Neural cell (in vitro differentiated cells): ENCODE measurements around the gene EGFL7. TPM values are rescaled to one million over a fixed set of nuclear protein-coding genes. Genes with fewer than 3 reads are reported as not detected.

Experiments used
- H2AFZ ChIP-seq: fragments of 200-600, 300-800 bp; sonication (generic), shearing (Covaris generic); 2 replicates; pipeline ENCODE4 v1.6.0; 2014; ENCODE audit warnings: low read depth, mild to moderate bottlenecking, antibody characterized with exemption, low read length, moderate library complexity
- H3F3A ChIP-seq: fragments of 200-600 bp; shearing (Covaris generic); 2 replicates; pipeline ENCODE4 v1.6.1; 2016; ENCODE audit warnings: mild to moderate bottlenecking, moderate library complexity, mixed read lengths, antibody characterized with exemption, low read length; ENCODE audit not compliant: insufficient read depth, poor library complexity, severe bottlenecking
- H3K27ac ChIP-seq: fragments of 200-600, 300-800 bp; sonication (generic), shearing (Covaris generic); 2 replicates; pipeline ENCODE4 v1.5.1; 2014; ENCODE audit warnings: mild to moderate bottlenecking, low read length, moderate library complexity
- H3K27me3 ChIP-seq: fragments of 300-800, 200-600 bp; sonication (generic), shearing (Covaris generic); 2 replicates; pipeline ENCODE4 v1.6.0; 2014; ENCODE audit warnings: mild to moderate bottlenecking, low read depth, low read length, moderate library complexity; ENCODE audit not compliant: insufficient read depth
- H3K36me3 ChIP-seq: fragments of 300-800, 200-600 bp; sonication (generic), shearing (Covaris generic); 2 replicates; pipeline ENCODE4 v1.5.1; 2014; ENCODE audit warnings: mild to moderate bottlenecking, antibody characterized with exemption, low read length, moderate library complexity; ENCODE audit not compliant: insufficient read depth
- H3K4me2 ChIP-seq: fragments of 300-800, 200-600 bp; sonication (generic), shearing (Covaris generic); 2 replicates; pipeline ENCODE4 v1.6.0; 2014; ENCODE audit warnings: mild to moderate bottlenecking, low read length
- H3K4me3 ChIP-seq: fragments of 300-800, 200-600 bp; sonication (generic), shearing (Covaris generic); 2 replicates; pipeline ENCODE4 v1.5.1; 2014; ENCODE audit warnings: mild to moderate bottlenecking, low read length, moderate library complexity
- H3K79me2 ChIP-seq: fragments of 200-600 bp; shearing (Covaris generic); replicated peaks from 2 replicates; pipeline ENCODE4 v1.6.0; 2014; ENCODE audit warnings: mild to moderate bottlenecking, low read length, moderate library complexity; ENCODE audit not compliant: insufficient read depth
- H3K9ac ChIP-seq: fragments of 300-800, 200-600 bp; sonication (generic), shearing (Covaris generic); 2 replicates; pipeline ENCODE4 v1.6.1; 2016; ENCODE audit warnings: mild to moderate bottlenecking, low read length, mixed read lengths
- H3K9me2 ChIP-seq: fragments of 200-600 bp; shearing (Covaris generic); 2 replicates; pipeline ENCODE4 v1.6.1; 2016; ENCODE audit warnings: mild to moderate bottlenecking, low read length, mixed read lengths; ENCODE audit not compliant: insufficient read depth
- H3K9me3 ChIP-seq: fragments of 200-600, 300-800 bp; sonication (generic), shearing (Covaris generic); 2 replicates; pipeline ENCODE4 v1.6.1; 2016; ENCODE audit warnings: mild to moderate bottlenecking, mixed run types, low read length, moderate library complexity, mixed read lengths
- H4K20me1 ChIP-seq: fragments of 200-600 bp; shearing (Covaris generic); 2 replicates; pipeline ENCODE4 v1.6.1; 2016; ENCODE audit warnings: mild to moderate bottlenecking, mixed run types; ENCODE audit not compliant: insufficient read depth
- EP300 ChIP-seq: fragments of 450-650 bp; conservative IDR thresholded peaks from 2 replicates; pipeline ENCODE4 v1.6.1; 2014; ENCODE audit warnings: antibody characterized with exemption, mild to moderate bottlenecking, moderate library complexity; ENCODE audit not compliant: poor library complexity, severe bottlenecking
- EZH2 ChIP-seq: fragments of 200-600, 300-800 bp; shearing (Covaris generic), sonication (generic); IDR thresholded peaks from 2 replicates; pipeline ENCODE4 v1.6.1; 2014; ENCODE audit warnings: antibody characterized with exemption, low read length, borderline replicate concordance, mild to moderate bottlenecking; ENCODE audit not compliant: insufficient read depth, poor library complexity, severe bottlenecking
- MXI1 ChIP-seq: fragments of 450-650 bp; conservative IDR thresholded peaks from 2 replicates; pipeline ENCODE4 v1.6.1; 2014; ENCODE audit warnings: antibody characterized with exemption, mild to moderate bottlenecking; ENCODE audit not compliant: poor library complexity, severe bottlenecking
- POLR2AphosphoS5 ChIP-seq: IDR thresholded peaks from 2 replicates; pipeline ENCODE4 v1.6.1; 2012
- RAD21 ChIP-seq: fragments of 450-650 bp; conservative IDR thresholded peaks from 2 replicates; pipeline ENCODE4 v1.6.1; 2014; ENCODE audit warnings: antibody characterized with exemption, mild to moderate bottlenecking, moderate library complexity
- REST ChIP-seq: IDR thresholded peaks from 2 replicates; pipeline ENCODE4 v1.6.1; 2012; ENCODE audit warnings: borderline replicate concordance
- SMC3 ChIP-seq: fragments of 450-650 bp; conservative IDR thresholded peaks from 2 replicates; pipeline ENCODE4 v1.6.1; 2014; ENCODE audit warnings: antibody characterized with exemption, mild to moderate bottlenecking, moderate library complexity; ENCODE audit not compliant: poor library complexity
- TAF1 ChIP-seq: IDR thresholded peaks from 2 replicates; pipeline ENCODE4 v1.6.1; 2012; ENCODE audit warnings: low read depth
- polyA plus RNA-seq: library from polyadenylated mRNA; depleted of rRNA; stranded (reverse); fragments of >200 nt; gene quantifications from 2 replicates; pipeline ENCODE4 v1.2.3, GENCODE V29; 2014
- TF ChIP-seq, protein P1 (sequence below): fragments of 450-650 bp; IDR thresholded peaks from 2 replicates; pipeline ENCODE4 v1.5.1; 2014; ENCODE audit warnings: antibody characterized with exemption, mild to moderate bottlenecking, moderate library complexity; ENCODE audit not compliant: poor library complexity, severe bottlenecking

EGFL7 gene
- polyA plus RNA-seq, 1 donor from 2014 or later = 12.5 TPM

- TF ChIP-seq MXI1 (no peak), SMC3 (no peak), EP300 (no peak), EZH2 (no peak), RAD21 (no peak), REST (no peak), POLR2AphosphoS5 (no peak), TAF1 (no peak)
- TF ChIP-seq, protein P1, sequence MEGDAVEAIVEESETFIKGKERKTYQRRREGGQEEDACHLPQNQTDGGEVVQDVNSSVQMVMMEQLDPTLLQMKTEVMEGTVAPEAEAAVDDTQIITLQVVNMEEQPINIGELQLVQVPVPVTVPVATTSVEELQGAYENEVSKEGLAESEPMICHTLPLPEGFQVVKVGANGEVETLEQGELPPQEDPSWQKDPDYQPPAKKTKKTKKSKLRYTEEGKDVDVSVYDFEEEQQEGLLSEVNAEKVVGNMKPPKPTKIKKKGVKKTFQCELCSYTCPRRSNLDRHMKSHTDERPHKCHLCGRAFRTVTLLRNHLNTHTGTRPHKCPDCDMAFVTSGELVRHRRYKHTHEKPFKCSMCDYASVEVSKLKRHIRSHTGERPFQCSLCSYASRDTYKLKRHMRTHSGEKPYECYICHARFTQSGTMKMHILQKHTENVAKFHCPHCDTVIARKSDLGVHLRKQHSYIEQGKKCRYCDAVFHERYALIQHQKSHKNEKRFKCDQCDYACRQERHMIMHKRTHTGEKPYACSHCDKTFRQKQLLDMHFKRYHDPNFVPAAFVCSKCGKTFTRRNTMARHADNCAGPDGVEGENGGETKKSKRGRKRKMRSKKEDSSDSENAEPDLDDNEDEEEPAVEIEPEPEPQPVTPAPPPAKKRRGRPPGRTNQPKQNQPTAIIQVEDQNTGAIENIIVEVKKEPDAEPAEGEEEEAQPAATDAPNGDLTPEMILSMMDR = no peak
- H3K27ac ChIP-seq = no peak overlapping the region
- no peak overlapping the region for H3K9ac ChIP-seq
Observed at GRCh38 chr9:136657974-136658848, 4.5 kb upstream of the EGFL7 start.

DNA sequence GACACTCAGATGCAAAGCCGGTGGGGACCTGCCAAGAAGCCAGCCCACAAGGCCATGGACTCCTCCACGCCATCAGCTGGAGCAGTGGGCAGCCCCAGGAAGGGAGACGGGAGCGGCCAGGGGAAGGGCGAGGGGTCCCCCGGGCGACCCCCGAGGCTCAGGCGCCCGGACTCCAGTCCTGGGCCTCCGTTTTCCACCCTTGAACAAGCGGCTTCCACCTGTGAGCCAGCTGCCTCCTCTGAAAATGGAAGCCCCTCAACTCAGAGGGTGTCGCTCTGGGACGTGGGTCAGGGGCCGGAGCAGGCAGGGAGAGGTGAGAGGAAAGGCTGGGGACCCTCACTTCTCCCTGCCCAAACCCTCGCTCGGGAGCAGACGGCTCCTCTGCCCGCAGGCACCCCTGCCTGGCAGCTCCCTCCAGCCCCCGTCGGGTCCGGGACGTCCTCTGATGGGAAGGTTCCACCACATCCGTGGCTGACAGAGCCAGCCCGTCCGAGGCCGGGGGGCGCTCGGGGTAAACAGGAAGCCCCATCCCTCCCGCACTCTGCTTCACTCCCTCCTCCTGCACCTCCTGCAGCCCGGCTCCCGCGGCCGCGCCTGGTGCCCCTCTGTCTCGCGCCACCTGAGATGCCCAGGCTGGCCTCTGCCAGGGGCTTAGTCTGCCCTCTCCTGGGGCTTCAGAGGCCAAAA, 3.7 kb upstream of the EGFL7 start:
- H3F3A ChIP-seq = no peaks in the 10 kb centered on the region
- H3K79me2 ChIP-seq = no peaks in the 10 kb centered on the region
- H3K9ac ChIP-seq = no peak overlapping the region
- H3K9me3 ChIP-seq = no peaks in the 10 kb centered on the region
- TF ChIP-seq, protein P1 = no peak
- TF ChIP-seq POLR2AphosphoS5 (no peak), SMC3 (no peak), EP300 (no peak), RAD21 (no peak), REST (no peak), MXI1 (no peak), TAF1 (no peak), EZH2 (no peak)
- no peaks in the 10 kb centered on the region for H3K9me2 ChIP-seq
- H3K27ac ChIP-seq = no peak overlapping the region
- no peaks in the 10 kb centered on the region for H3K27me3 ChIP-seq
- no peaks in the 10 kb centered on the region for H3K36me3 ChIP-seq
- no peak overlapping the region for H3K4me2 ChIP-seq
- H4K20me1 ChIP-seq = no peaks in the 10 kb centered on the region
- no peak overlapping the region for H2AFZ ChIP-seq
- no peak overlapping the region for H3K4me3 ChIP-seq

More at GRCh38 chr9:136657974-136658848, 4.5 kb upstream of the EGFL7 start:
- no peaks in the 10 kb centered on the region for H4K20me1 ChIP-seq
- no peak overlapping the region for H2AFZ ChIP-seq
- no peak overlapping the region for H3K4me3 ChIP-seq
- H3K4me2 ChIP-seq = no peak overlapping the region
- H3K27me3 ChIP-seq = no peaks in the 10 kb centered on the region
- H3K9me2 ChIP-seq = no peaks in the 10 kb centered on the region
- no peaks in the 10 kb centered on the region for H3F3A ChIP-seq
- H3K79me2 ChIP-seq = no peaks in the 10 kb centered on the region
- no peaks in the 10 kb centered on the region for H3K9me3 ChIP-seq
- H3K36me3 ChIP-seq = no peaks in the 10 kb centered on the region
